ENCODE results near the gene TFPI. TPM values are rescaled to one million over a fixed set of nuclear protein-coding genes. Genes with fewer than 3 reads are reported as not detected.

Gene TFPI
- total and polyA plus RNA-seq, 11 donors: 13.5 to 63.7 (median 24.6) TPM

DNA sequence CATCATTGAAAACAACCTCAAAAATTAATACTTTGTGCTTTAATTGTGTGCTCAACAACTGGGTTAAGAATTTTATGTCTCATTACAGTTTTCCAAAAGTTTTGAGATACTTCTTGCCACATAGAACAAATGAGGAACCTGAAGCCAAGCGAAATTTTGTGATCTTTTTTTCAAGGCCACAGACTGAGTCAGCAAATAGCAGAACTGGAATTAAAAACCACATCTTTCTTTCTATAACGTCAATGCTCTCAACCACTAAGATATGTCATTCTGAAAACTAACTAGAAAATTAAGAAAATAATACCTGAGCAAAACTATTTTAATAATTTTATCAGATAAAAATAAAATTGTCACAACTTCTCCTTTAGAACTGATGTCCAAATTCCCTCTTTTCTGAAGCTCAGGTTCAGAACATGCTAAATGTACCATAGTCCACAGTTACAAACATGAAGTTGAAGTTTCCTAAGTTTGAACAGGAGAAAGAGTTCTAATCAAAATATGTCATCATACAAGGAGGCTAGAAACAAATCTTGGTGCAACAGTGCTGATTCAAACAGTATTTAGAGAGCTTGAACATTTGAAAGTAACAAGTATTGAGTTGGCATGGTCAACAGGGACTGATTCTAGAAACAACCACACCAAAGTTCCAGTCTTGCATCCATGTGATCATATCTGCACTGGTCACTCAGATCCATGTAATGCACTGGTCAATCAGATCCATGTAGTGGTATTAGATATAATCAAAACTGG lies 78.6 kb downstream of the TFPI start:
- intact Hi-C loops (cut with DNase I): no loop called here
- TF ChIP-seq, protein P1, sequence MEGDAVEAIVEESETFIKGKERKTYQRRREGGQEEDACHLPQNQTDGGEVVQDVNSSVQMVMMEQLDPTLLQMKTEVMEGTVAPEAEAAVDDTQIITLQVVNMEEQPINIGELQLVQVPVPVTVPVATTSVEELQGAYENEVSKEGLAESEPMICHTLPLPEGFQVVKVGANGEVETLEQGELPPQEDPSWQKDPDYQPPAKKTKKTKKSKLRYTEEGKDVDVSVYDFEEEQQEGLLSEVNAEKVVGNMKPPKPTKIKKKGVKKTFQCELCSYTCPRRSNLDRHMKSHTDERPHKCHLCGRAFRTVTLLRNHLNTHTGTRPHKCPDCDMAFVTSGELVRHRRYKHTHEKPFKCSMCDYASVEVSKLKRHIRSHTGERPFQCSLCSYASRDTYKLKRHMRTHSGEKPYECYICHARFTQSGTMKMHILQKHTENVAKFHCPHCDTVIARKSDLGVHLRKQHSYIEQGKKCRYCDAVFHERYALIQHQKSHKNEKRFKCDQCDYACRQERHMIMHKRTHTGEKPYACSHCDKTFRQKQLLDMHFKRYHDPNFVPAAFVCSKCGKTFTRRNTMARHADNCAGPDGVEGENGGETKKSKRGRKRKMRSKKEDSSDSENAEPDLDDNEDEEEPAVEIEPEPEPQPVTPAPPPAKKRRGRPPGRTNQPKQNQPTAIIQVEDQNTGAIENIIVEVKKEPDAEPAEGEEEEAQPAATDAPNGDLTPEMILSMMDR (IDR thresholded peaks at IDR 0.05): no peak
- no peak for TF ChIP-seq POLR2A (IDR thresholded peaks at IDR 0.05)
- H3K36me3 ChIP-seq: peaks cover 0 to 42% (median 0%) of the 10 kb centered on the region in 9 donors
- peak overlapping the region in 1 of 12 donors; percentile 33 for H3K27ac ChIP-seq
- H3K9me3 ChIP-seq: no peaks in the 10 kb centered on the region
- 83 to 95% (median 87%) methylated on average over 2 of the region's 2 CpGs for WGBS, 4 donors
- H3K27me3 ChIP-seq: no peaks in the 10 kb centered on the region
- H3K4me3 ChIP-seq: no peak overlapping the region
- ATAC-seq (no peak), DNase-seq (no peak)
- peaks cover 0 to 12% (median 6%) of the 10 kb centered on the region in 12 donors for H3K4me1 ChIP-seq

DNA sequence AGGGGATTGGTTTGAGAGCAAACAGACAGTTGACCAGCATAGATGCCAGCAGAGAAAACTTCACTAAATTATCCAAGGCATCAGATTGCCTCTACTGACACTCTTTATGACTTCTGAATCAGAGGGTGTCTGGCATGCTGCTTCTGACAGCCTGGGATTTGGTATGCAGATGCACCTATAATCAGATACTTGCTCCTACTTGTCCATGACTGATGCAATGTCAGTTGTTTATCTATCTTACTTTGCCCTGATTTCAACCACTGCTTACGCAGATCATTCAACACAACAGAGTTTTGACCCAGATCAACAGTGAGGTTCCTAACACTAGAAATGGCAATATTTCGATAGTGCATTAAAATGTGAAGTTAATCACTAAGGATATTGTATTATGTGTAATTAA lies 83.5 kb downstream of the TFPI start:
- no peak for TF ChIP-seq POLR2A (IDR thresholded peaks at IDR 0.05)
- TF ChIP-seq, protein P1 (IDR thresholded peaks at IDR 0.05): no peak
- H3K27ac ChIP-seq: no peak overlapping the region
- intact Hi-C loops (cut with DNase I): no loop called here

DNA sequence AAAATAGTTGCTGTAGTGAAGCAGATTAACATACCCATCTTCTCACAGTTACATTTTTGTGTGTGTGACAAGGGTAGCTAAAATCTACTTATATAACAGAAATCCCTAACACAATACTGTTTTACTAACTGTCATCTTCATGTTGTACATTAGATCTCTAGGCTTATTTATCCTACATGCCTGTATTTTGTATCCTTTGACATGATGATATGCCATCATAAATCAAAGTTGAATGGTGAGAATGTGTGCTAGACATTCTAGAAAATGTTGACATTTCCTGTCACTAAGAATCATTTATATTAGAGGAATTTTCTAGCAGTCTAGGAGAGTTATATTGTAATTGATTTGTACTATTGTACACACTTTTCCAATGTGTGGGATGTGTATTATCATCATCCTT lies 84.7 kb downstream of the TFPI start:
- H3K36me3 ChIP-seq: peaks cover 0 to 57% (median 0%) of the 10 kb centered on the region in 9 donors
- H3K4me1 ChIP-seq: no peaks in the 10 kb centered on the region
- no peaks in the 10 kb centered on the region for H3K27me3 ChIP-seq
- no peak overlapping the region for H3K4me3 ChIP-seq
- intact Hi-C loops (cut with DNase I): no loop called here
- TF ChIP-seq, protein P1 (IDR thresholded peaks at IDR 0.05): no peak
- no peak for TF ChIP-seq POLR2A (IDR thresholded peaks at IDR 0.05)
- DNase-seq (no peak), ATAC-seq (no peak)
- H3K9me3 ChIP-seq: no peaks in the 10 kb centered on the region
- H3K27ac ChIP-seq: no peak overlapping the region

More for the DNA sequence above, 83.5 kb downstream of the TFPI start:
- no peak overlapping the region for H3K4me3 ChIP-seq
- WGBS, 4 donors: 94 to 98% (median 96%) methylated on average over 2 of the region's 2 CpGs
- H3K9me3 ChIP-seq: no peaks in the 10 kb centered on the region
- no peak for ATAC-seq
- peaks cover 0 to 57% (median 0%) of the 10 kb centered on the region in 9 donors for H3K36me3 ChIP-seq
- H3K27me3 ChIP-seq: no peaks in the 10 kb centered on the region
- no peaks in the 10 kb centered on the region for H3K4me1 ChIP-seq
- no peak for DNase-seq

DNA sequence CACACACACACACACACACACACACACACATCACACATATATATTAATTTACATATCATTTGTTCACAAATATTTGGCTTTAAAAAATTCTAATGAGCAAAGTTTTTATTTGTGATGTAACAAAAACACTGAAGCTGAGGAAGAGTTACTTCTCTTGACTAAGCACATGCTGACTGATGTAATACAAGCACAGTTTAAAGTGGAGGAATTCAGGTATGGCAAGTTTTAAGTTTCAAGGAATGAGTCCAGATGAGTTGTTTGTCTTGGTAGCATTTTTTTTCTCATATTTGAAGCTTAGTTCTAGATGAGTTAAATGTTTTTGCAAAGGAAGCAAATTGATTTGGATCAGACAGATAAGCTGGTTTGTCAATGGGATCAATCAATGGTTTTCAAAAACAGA lies 86.0 kb downstream of the TFPI start:
- H3K9me3 ChIP-seq: no peaks in the 10 kb centered on the region
- H3K4me1 ChIP-seq: no peaks in the 10 kb centered on the region
- intact Hi-C loops (cut with DNase I): no loop called here
- TF ChIP-seq, protein P1 (IDR thresholded peaks at IDR 0.05): no peak
- TF ChIP-seq POLR2A (IDR thresholded peaks at IDR 0.05): no peak
- no peak for ATAC-seq
- DNase-seq: no peak
- H3K36me3 ChIP-seq: peaks cover 0 to 53% (median 0%) of the 10 kb centered on the region in 9 donors
- H3K4me3 ChIP-seq: no peak overlapping the region
- no peak overlapping the region for H3K27ac ChIP-seq
- H3K27me3 ChIP-seq: no peaks in the 10 kb centered on the region

Data from heart left ventricle (tissue), 16 donors.